ENCODE measurements around the gene PYY.

PYY gene

GRCh38 chr17:43936434-43936833 lies 17.3 kb downstream of the PYY start:
- H3K9ac ChIP-seq (ENCODE audit: low read length): no peak overlapping the region
- TF ChIP-seq EZH2phosphoT487 (IDR thresholded peaks at IDR 0.05; ENCODE audit: low read length) (no peak), CTCF (IDR thresholded peaks at IDR 0.05; ENCODE audit: low read length) (no peak), EZH2 (optimal IDR thresholded peaks at IDR 0.05; ENCODE audit: low read depth, low read length) (no peak)
- H3K4me3 ChIP-seq (ENCODE audit: low read length): no peak overlapping the region
- no peaks in the 10 kb centered on the region for H3K9me2 ChIP-seq (replicated peaks; ENCODE audit: insufficient read depth, low read length)
- H4K20me1 ChIP-seq (ENCODE audit: insufficient read depth, low read length): no peaks in the 10 kb centered on the region
- H2AFZ ChIP-seq (ENCODE audit: low read length): no peak overlapping the region
- no peak overlapping the region for H3K4me2 ChIP-seq (ENCODE audit: low read depth, low read length)
- H3K9me3 ChIP-seq (replicated peaks; ENCODE audit: insufficient read depth, low read length): no peaks in the 10 kb centered on the region
- H3K27me3 ChIP-seq (replicated peaks; ENCODE audit: insufficient read depth, low read length): peaks cover 18% of the 10 kb centered on the region
- no peaks in the 10 kb centered on the region for H3K4me1 ChIP-seq (ENCODE audit: low read length)
- no peaks in the 10 kb centered on the region for H3F3A ChIP-seq (ENCODE audit: insufficient read depth, low read length)
- H3K27ac ChIP-seq (ENCODE audit: low read length): no peak overlapping the region
- no peak for DNase-seq
- H3K79me2 ChIP-seq (ENCODE audit: low read length): no peaks in the 10 kb centered on the region
- no peaks in the 10 kb centered on the region for H3K36me3 ChIP-seq (replicated peaks; ENCODE audit: insufficient read depth, low read length)

DNA sequence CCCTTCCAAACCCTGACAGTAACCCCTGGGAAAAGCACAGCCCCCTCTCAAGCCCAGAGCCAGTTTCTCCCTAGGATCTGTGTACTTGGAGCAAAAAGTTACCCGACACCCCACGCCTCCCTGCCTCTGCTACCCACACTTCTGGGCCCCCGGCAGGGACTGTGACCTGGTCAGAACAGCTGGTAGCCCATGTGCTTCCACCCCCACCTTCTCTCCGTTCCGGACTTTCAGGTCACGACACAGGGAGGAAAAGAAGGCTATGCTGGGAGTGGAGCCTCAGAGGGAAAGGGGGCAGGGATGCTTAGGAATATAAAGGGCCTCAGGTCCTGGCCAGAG lies 17.8 kb downstream of the PYY start:
- Histone ChIP-seq H4K20me1 (ENCODE audit: insufficient read depth, low read length) (no peaks in the 10 kb centered on the region), H3K9me2 (replicated peaks; ENCODE audit: insufficient read depth, low read length) (no peaks in the 10 kb centered on the region), H3K79me2 (ENCODE audit: low read length) (no peaks in the 10 kb centered on the region), H3K4me1 (ENCODE audit: low read length) (no peaks in the 10 kb centered on the region), H3K4me2 (ENCODE audit: low read depth, low read length) (no peak overlapping the region), H3K27ac (ENCODE audit: low read length) (no peak overlapping the region), H3K36me3 (replicated peaks; ENCODE audit: insufficient read depth, low read length) (no peaks in the 10 kb centered on the region), H3K9me3 (replicated peaks; ENCODE audit: insufficient read depth, low read length) (no peaks in the 10 kb centered on the region), H3F3A (ENCODE audit: insufficient read depth, low read length) (no peaks in the 10 kb centered on the region), H3K27me3 (replicated peaks; ENCODE audit: insufficient read depth, low read length) (peaks cover 18% of the 10 kb centered on the region), H3K9ac (ENCODE audit: low read length) (no peak overlapping the region), H3K4me3 (ENCODE audit: low read length) (no peak overlapping the region), H2AFZ (ENCODE audit: low read length) (no peak overlapping the region)
- no peak for DNase-seq
- TF ChIP-seq EZH2phosphoT487 (IDR thresholded peaks at IDR 0.05; ENCODE audit: low read length) (no peak), EZH2 (optimal IDR thresholded peaks at IDR 0.05; ENCODE audit: low read depth, low read length) (no peak), CTCF (IDR thresholded peaks at IDR 0.05; ENCODE audit: low read length) (no peak)

GRCh38 chr17:43935204-43935925 lies 18.4 kb downstream of the PYY start:
- H3K79me2 ChIP-seq (ENCODE audit: low read length): no peaks in the 10 kb centered on the region
- H3K9me2 ChIP-seq (replicated peaks; ENCODE audit: insufficient read depth, low read length): no peaks in the 10 kb centered on the region
- peaks cover 18% of the 10 kb centered on the region for H3K27me3 ChIP-seq (replicated peaks; ENCODE audit: insufficient read depth, low read length)
- no peak overlapping the region for H3K4me3 ChIP-seq (ENCODE audit: low read length)
- H3K9me3 ChIP-seq (replicated peaks; ENCODE audit: insufficient read depth, low read length): no peaks in the 10 kb centered on the region
- H3K9ac ChIP-seq (ENCODE audit: low read length): no peak overlapping the region
- no peak overlapping the region for H3K27ac ChIP-seq (ENCODE audit: low read length)
- no peaks in the 10 kb centered on the region for H3K36me3 ChIP-seq (replicated peaks; ENCODE audit: insufficient read depth, low read length)
- H3F3A ChIP-seq (ENCODE audit: insufficient read depth, low read length): no peaks in the 10 kb centered on the region
- H3K4me2 ChIP-seq (ENCODE audit: low read depth, low read length): no peak overlapping the region
- H3K4me1 ChIP-seq (ENCODE audit: low read length): no peaks in the 10 kb centered on the region
- no peaks in the 10 kb centered on the region for H4K20me1 ChIP-seq (ENCODE audit: insufficient read depth, low read length)
- H2AFZ ChIP-seq (ENCODE audit: low read length): no peak overlapping the region
- DNase-seq: no peak
- TF ChIP-seq CTCF (IDR thresholded peaks at IDR 0.05; ENCODE audit: low read length) (no peak), EZH2phosphoT487 (IDR thresholded peaks at IDR 0.05; ENCODE audit: low read length) (no peak), EZH2 (optimal IDR thresholded peaks at IDR 0.05; ENCODE audit: low read depth, low read length) (no peak)
